ENCODE results near the gene ROR1.
A peak's percentile ranks its signal among the peaks of the same experiment; 100 is the strongest.

Gene ROR1

DNA sequence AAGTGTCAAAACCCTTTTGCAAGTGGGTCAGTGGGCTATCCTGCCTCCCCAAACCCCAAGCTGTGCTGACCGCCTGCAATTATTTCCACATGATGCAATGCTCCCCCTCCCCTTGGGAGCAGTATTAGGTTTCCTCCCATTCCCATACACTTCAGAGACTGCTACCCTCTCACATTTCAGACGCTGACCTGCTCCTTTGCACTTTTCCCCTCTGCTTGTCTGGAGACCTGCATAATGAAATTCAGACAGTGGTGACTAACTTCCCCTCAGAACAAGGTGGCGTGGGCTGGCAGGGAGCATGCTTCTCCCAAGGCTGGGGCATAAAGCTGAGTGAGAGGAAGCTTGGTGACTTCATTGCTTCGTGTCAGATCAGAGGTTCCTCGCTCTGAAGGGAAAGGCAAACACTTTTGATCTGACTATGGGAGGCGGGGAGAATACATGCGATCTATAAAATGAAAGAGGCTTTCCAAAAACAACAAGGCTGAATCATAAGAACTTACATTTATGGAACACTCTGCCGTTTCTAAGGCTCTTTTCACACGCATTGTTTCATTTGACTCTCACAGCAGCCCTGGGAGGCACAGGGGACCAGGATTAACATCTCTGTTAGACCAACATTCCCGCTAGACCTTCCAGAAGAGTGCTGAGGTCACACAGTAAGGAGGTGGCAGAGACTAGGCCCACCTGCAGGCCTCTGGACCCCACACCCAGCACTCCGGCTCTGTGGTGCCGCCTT lies 27.5 kb upstream of the ROR1 start:
- Histone ChIP-seq H3K36me3 (ENCODE audit: control insufficient read depth in 1 of 2, insufficient read depth in 2 of 2, low read depth in 1 of 2, low read length in 2 of 2) (no peaks in the 10 kb centered on the region), H3K4me3 (ENCODE audit: insufficient read depth in 1 of 2, low read depth in 1 of 2, low read length in 2 of 2) (no peak overlapping the region), H3K4me2 (ENCODE audit: low read length, poor library complexity, severe bottlenecking) (peak overlapping the region; percentile 26), H2AFZ (ENCODE audit: low read depth, low read length) (no peak overlapping the region), H3K9me3 (ENCODE audit: control insufficient read depth, low read length) (no peaks in the 10 kb centered on the region), H3K4me1 (ENCODE audit: control insufficient read depth, insufficient read depth, low read depth, low read length) (peaks cover 11% of the 10 kb centered on the region), H4K91ac (ENCODE audit: low read length) (no peak overlapping the region), H3K18ac (ENCODE audit: low read depth in 1 of 2, low read length in 2 of 2) (peak overlapping the region in 1 of 2 experiments; percentile 67), H2BK120ac (ENCODE audit: low read depth, low read length) (no peak overlapping the region), H2BK15ac (ENCODE audit: low read depth, poor library complexity, severe bottlenecking) (no peak overlapping the region), H3K23ac (ENCODE audit: low read length in 2 of 2) (no peak overlapping the region), H3K27me3 (ENCODE audit: control insufficient read depth in 1 of 2, insufficient read depth in 1 of 2, low read length in 2 of 2) (peaks cover 0 to 3% of the 10 kb centered on the region in 2 experiments), H3K14ac (ENCODE audit: low read length in 2 of 2) (no peak overlapping the region), H2BK12ac (ENCODE audit: low read length in 2 of 2) (peak overlapping the region in 1 of 2 experiments; percentile 32), H3K9ac (ENCODE audit: low read length) (no peak overlapping the region), H3K79me1 (replicated peaks; ENCODE audit: low read length, poor library complexity, severe bottlenecking) (no peaks in the 10 kb centered on the region), H3K4ac (ENCODE audit: low read depth in 1 of 2, low read length in 2 of 2) (no peak overlapping the region), H2AK5ac (ENCODE audit: low read length, severe bottlenecking) (no peak overlapping the region), H2BK5ac (ENCODE audit: low read depth, low read length, poor library complexity, severe bottlenecking) (no peak overlapping the region), H3K27ac (ENCODE audit: low read length, poor library complexity, severe bottlenecking) (peak overlapping the region; percentile 33), H4K8ac (ENCODE audit: low read length) (no peak overlapping the region)
- WGBS, result 57% methylated on average over 12 of the region's 12 CpGs
- DNase-seq, result peak; percentile 45

GRCh38 chr1:63747445-63747844 lies 26.4 kb upstream of the ROR1 start:
- Histone ChIP-seq H2AFZ (ENCODE audit: low read depth, low read length) (no peak overlapping the region), H3K14ac (ENCODE audit: low read length in 2 of 2) (no peak overlapping the region), H2BK5ac (ENCODE audit: low read depth, low read length, poor library complexity, severe bottlenecking) (no peak overlapping the region), H3K23ac (ENCODE audit: low read length in 2 of 2) (no peak overlapping the region), H2BK15ac (ENCODE audit: low read depth, poor library complexity, severe bottlenecking) (no peak overlapping the region), H2BK120ac (ENCODE audit: low read depth, low read length) (no peak overlapping the region), H3K4me3 (ENCODE audit: insufficient read depth in 1 of 2, low read depth in 1 of 2, low read length in 2 of 2) (peak overlapping the region in 1 of 2 experiments; percentile 11), H2AK5ac (ENCODE audit: low read length, severe bottlenecking) (no peak overlapping the region), H3K4me2 (ENCODE audit: low read length, poor library complexity, severe bottlenecking) (no peak overlapping the region), H3K18ac (ENCODE audit: low read depth in 1 of 2, low read length in 2 of 2) (no peak overlapping the region), H3K36me3 (ENCODE audit: control insufficient read depth in 1 of 2, insufficient read depth in 2 of 2, low read depth in 1 of 2, low read length in 2 of 2) (no peaks in the 10 kb centered on the region), H3K9me3 (ENCODE audit: control insufficient read depth, low read length) (no peaks in the 10 kb centered on the region), H2BK12ac (ENCODE audit: low read length in 2 of 2) (no peak overlapping the region), H4K8ac (ENCODE audit: low read length) (no peak overlapping the region), H3K27me3 (ENCODE audit: control insufficient read depth in 1 of 2, insufficient read depth in 1 of 2, low read length in 2 of 2) (peaks cover 0 to 3% of the 10 kb centered on the region in 2 experiments), H3K4me1 (ENCODE audit: control insufficient read depth, insufficient read depth, low read depth, low read length) (peaks cover 11% of the 10 kb centered on the region), H3K27ac (ENCODE audit: low read length, poor library complexity, severe bottlenecking) (no peak overlapping the region), H3K4ac (ENCODE audit: low read depth in 1 of 2, low read length in 2 of 2) (no peak overlapping the region), H3K79me1 (replicated peaks; ENCODE audit: low read length, poor library complexity, severe bottlenecking) (no peaks in the 10 kb centered on the region), H3K9ac (ENCODE audit: low read length) (no peak overlapping the region), H4K91ac (ENCODE audit: low read length) (no peak overlapping the region)
- no peak for DNase-seq
- WGBS, result 77% methylated on average over 6 of the region's 6 CpGs

GRCh38 chr1:63748046-63748580 lies 25.7 kb upstream of the ROR1 start:
- Histone ChIP-seq H4K91ac (ENCODE audit: low read length) (no peak overlapping the region), H3K14ac (ENCODE audit: low read length in 2 of 2) (no peak overlapping the region), H2BK5ac (ENCODE audit: low read depth, low read length, poor library complexity, severe bottlenecking) (no peak overlapping the region), H3K4me2 (ENCODE audit: low read length, poor library complexity, severe bottlenecking) (no peak overlapping the region), H2BK120ac (ENCODE audit: low read depth, low read length) (no peak overlapping the region), H3K36me3 (ENCODE audit: control insufficient read depth in 1 of 2, insufficient read depth in 2 of 2, low read depth in 1 of 2, low read length in 2 of 2) (no peaks in the 10 kb centered on the region), H4K8ac (ENCODE audit: low read length) (no peak overlapping the region), H3K27me3 (ENCODE audit: control insufficient read depth in 1 of 2, insufficient read depth in 1 of 2, low read length in 2 of 2) (peaks cover 0 to 3% of the 10 kb centered on the region in 2 experiments), H2BK12ac (ENCODE audit: low read length in 2 of 2) (no peak overlapping the region), H3K27ac (ENCODE audit: low read length, poor library complexity, severe bottlenecking) (no peak overlapping the region), H3K23ac (ENCODE audit: low read length in 2 of 2) (no peak overlapping the region), H3K4ac (ENCODE audit: low read depth in 1 of 2, low read length in 2 of 2) (no peak overlapping the region), H2BK15ac (ENCODE audit: low read depth, poor library complexity, severe bottlenecking) (no peak overlapping the region), H2AK5ac (ENCODE audit: low read length, severe bottlenecking) (no peak overlapping the region), H3K4me1 (ENCODE audit: control insufficient read depth, insufficient read depth, low read depth, low read length) (peaks cover 11% of the 10 kb centered on the region), H2AFZ (ENCODE audit: low read depth, low read length) (no peak overlapping the region), H3K9ac (ENCODE audit: low read length) (no peak overlapping the region), H3K9me3 (ENCODE audit: control insufficient read depth, low read length) (no peaks in the 10 kb centered on the region), H3K79me1 (replicated peaks; ENCODE audit: low read length, poor library complexity, severe bottlenecking) (no peaks in the 10 kb centered on the region), H3K4me3 (ENCODE audit: insufficient read depth in 1 of 2, low read depth in 1 of 2, low read length in 2 of 2) (no peak overlapping the region), H3K18ac (ENCODE audit: low read depth in 1 of 2, low read length in 2 of 2) (no peak overlapping the region)
- 96% methylated on average over 3 of the region's 4 CpGs for WGBS
- DNase-seq, result no peak

DNA sequence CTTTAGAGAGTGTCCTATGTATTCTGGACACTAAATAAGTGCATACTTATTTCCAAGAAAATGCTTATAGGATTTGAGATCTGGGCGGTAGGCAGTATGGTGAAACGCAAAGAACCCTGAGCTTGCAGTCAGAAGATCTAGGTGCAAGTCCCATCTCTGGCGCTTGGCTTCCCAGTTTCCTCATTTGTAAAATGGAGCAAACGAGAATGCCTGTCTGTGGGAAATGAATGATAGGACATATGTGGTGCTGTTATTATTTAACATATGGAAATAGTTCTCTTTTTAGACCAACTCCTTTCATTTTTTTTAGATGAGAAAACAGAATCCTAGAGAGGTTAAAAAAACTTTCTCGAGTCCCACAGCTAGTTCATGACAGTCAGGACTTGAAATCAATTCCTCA lies 25.2 kb upstream of the ROR1 start:
- Histone ChIP-seq H3K4me2 (ENCODE audit: low read length, poor library complexity, severe bottlenecking) (no peak overlapping the region), H3K36me3 (ENCODE audit: control insufficient read depth in 1 of 2, insufficient read depth in 2 of 2, low read depth in 1 of 2, low read length in 2 of 2) (no peaks in the 10 kb centered on the region), H3K9me3 (ENCODE audit: control insufficient read depth, low read length) (no peaks in the 10 kb centered on the region), H3K14ac (ENCODE audit: low read length in 2 of 2) (no peak overlapping the region), H2BK5ac (ENCODE audit: low read depth, low read length, poor library complexity, severe bottlenecking) (no peak overlapping the region), H4K91ac (ENCODE audit: low read length) (no peak overlapping the region), H3K4ac (ENCODE audit: low read depth in 1 of 2, low read length in 2 of 2) (no peak overlapping the region), H3K18ac (ENCODE audit: low read depth in 1 of 2, low read length in 2 of 2) (no peak overlapping the region), H3K4me3 (ENCODE audit: insufficient read depth in 1 of 2, low read depth in 1 of 2, low read length in 2 of 2) (no peak overlapping the region), H3K9ac (ENCODE audit: low read length) (no peak overlapping the region), H3K4me1 (ENCODE audit: control insufficient read depth, insufficient read depth, low read depth, low read length) (peaks cover 11% of the 10 kb centered on the region), H2AK5ac (ENCODE audit: low read length, severe bottlenecking) (no peak overlapping the region), H4K8ac (ENCODE audit: low read length) (no peak overlapping the region), H2BK15ac (ENCODE audit: low read depth, poor library complexity, severe bottlenecking) (no peak overlapping the region), H3K79me1 (replicated peaks; ENCODE audit: low read length, poor library complexity, severe bottlenecking) (no peaks in the 10 kb centered on the region), H3K27ac (ENCODE audit: low read length, poor library complexity, severe bottlenecking) (no peak overlapping the region), H2AFZ (ENCODE audit: low read depth, low read length) (no peak overlapping the region), H3K23ac (ENCODE audit: low read length in 2 of 2) (no peak overlapping the region), H2BK120ac (ENCODE audit: low read depth, low read length) (no peak overlapping the region), H2BK12ac (ENCODE audit: low read length in 2 of 2) (no peak overlapping the region), H3K27me3 (ENCODE audit: control insufficient read depth in 1 of 2, insufficient read depth in 1 of 2, low read length in 2 of 2) (peaks cover 0 to 3% of the 10 kb centered on the region in 2 experiments)
- no peak for DNase-seq
- WGBS, result 100% methylated on average over 3 of the region's 5 CpGs
